PC-3 (cell line): ENCODE results near the gene FBXL15. TPM values are rescaled to one million over a fixed set of nuclear protein-coding genes. Genes with fewer than 3 reads are reported as not detected.

Experiments used
- ATAC-seq: fragments of 200-7000 bp; cut with Tn5 transposase; 2 replicates; pipeline ENCODE4 v1.9.1; 2020; ENCODE audit warnings: mild to moderate bottlenecking, moderate library complexity
- BruUV-seq: library from RNA; stranded (reverse); fragments of 400-500 nt; replicated peaks from 2 replicates; lab custom pipeline; 2021; lab: Mats Ljungman, UMichigan
- CTCF ChIA-PET: fragments of 300-600 bp; sonication (Branson Sonifier 250); formaldehyde crosslinking; loops from one replicate; lab custom pipeline; 2022; ENCODE audit warnings: antibody characterized with exemption; lab: Charles Lee
- POLR2A ChIA-PET: fragments of 300-600 bp; sonication (Branson Sonifier 250); formaldehyde crosslinking; loops from one replicate; lab custom pipeline; 2022; ENCODE audit warnings: antibody characterized with exemption; ENCODE audit not compliant: unreplicated experiment; lab: Charles Lee
- DNase-seq: peaks from one replicate; pipeline ENCODE4 v3.0.0-alpha.2; 2015
- H2AFZ ChIP-seq: fragments of 300-600 bp; sonication (generic); 2 replicates; pipeline ENCODE4 v1.6.0; 2016; ENCODE audit warnings: antibody characterized with exemption, low read length
- H3F3A ChIP-seq: fragments of 300-600 bp; sonication (generic); one replicate; pipeline ENCODE4 v1.6.0; 2017; ENCODE audit warnings: antibody characterized with exemption, low read length, control low read depth, mild to moderate bottlenecking; ENCODE audit not compliant: unreplicated experiment
- H3K27ac ChIP-seq: fragments of 300-600 bp; sonication (generic); 2 replicates; pipeline ENCODE4 v1.5.1; 2016; ENCODE audit warnings: mild to moderate bottlenecking, low read length
- H3K27me3 ChIP-seq: fragments of 300-600 bp; sonication (generic); 2 replicates; pipeline ENCODE4 v1.6.1; 2016; ENCODE audit warnings: low read length, mixed read lengths
- H3K36me3 ChIP-seq: fragments of 300-600 bp; sonication (generic); 2 replicates; pipeline ENCODE4 v1.6.1; 2016; ENCODE audit warnings: low read depth, mixed run types, low read length, mixed read lengths
- H3K4me1 ChIP-seq: fragments of 300-600 bp; sonication (generic); 2 replicates; pipeline ENCODE4 v1.5.1; 2016; ENCODE audit warnings: low read length; ENCODE audit not compliant: insufficient read depth
- H3K4me2 ChIP-seq: fragments of 300-600 bp; sonication (generic); 2 replicates; pipeline ENCODE4 v1.6.0; 2016; ENCODE audit warnings: low read length
- H3K4me3 ChIP-seq: fragments of 300-600 bp; sonication (generic); 2 replicates; pipeline ENCODE4 v1.5.1; 2016; ENCODE audit warnings: mild to moderate bottlenecking, low read length, mixed read lengths
- H3K79me2 ChIP-seq: fragments of 300-600 bp; sonication (generic); 2 replicates; pipeline ENCODE4 v1.6.1; 2017; ENCODE audit warnings: low read length, mixed read lengths
- H3K9ac ChIP-seq: fragments of 300-600 bp; sonication (generic); 2 replicates; pipeline ENCODE4 v1.6.0; 2016; ENCODE audit warnings: mild to moderate bottlenecking, low read length
- H3K9me2 ChIP-seq: fragments of 300-600 bp; sonication (generic); replicated peaks from 2 replicates; pipeline ENCODE4 v1.6.1; 2016; ENCODE audit warnings: mixed run types, low read length, mixed read lengths
- H3K9me3 ChIP-seq: fragments of 300-600 bp; sonication (generic); 2 replicates; pipeline ENCODE4 v1.6.1; 2016; ENCODE audit warnings: low read length, mixed read lengths
- H4K20me1 ChIP-seq: fragments of 300-600 bp; sonication (generic); 2 replicates; pipeline ENCODE4 v1.6.1; 2016; ENCODE audit warnings: low read length, mixed read lengths
- EZH2 ChIP-seq: fragments of 300-600 bp; sonication (generic); IDR thresholded peaks from one replicate; pipeline ENCODE4 v1.6.1; 2017; ENCODE audit warnings: antibody characterized with exemption, mild to moderate bottlenecking, low read length; ENCODE audit not compliant: unreplicated experiment
- EZH2phosphoT487 ChIP-seq: fragments of 300-600 bp; sonication (generic); IDR thresholded peaks from 2 replicates; pipeline ENCODE4 v1.6.1; 2018; ENCODE audit warnings: mild to moderate bottlenecking, antibody characterized with exemption, low read length, borderline replicate concordance
- intact Hi-C: fragments of 100-400 bp; cut with micrococcal nuclease; formaldehyde crosslinking; loops from 2 replicates; pipeline ENCODE4 v1.9.0; 2023
- total RNA-seq: library from RNA; depleted of rRNA; stranded (reverse); fragments of >200 nt; gene quantifications from 2 replicates; pipeline ENCODE4 v1.2.3, GENCODE V29; 2014
- TF ChIP-seq, protein P1 (sequence below): fragments of 300-600 bp; sonication (generic); conservative IDR thresholded peaks from 2 replicates; pipeline ENCODE4 v1.5.1; 2017; ENCODE audit warnings: antibody characterized with exemption, low read depth, mild to moderate bottlenecking, low read length

Gene FBXL15
- total RNA-seq, 1 experiment from 2014 or later = 12.7 TPM

GRCh38 chr10:102379383-102379782 is 41.3 kb upstream of the FBXL15 start:
- no peak overlapping the region for H3K27ac ChIP-seq
- peaks cover 3% of the 10 kb centered on the region; the same call in 1 of the 2 replicates for H3K36me3 ChIP-seq
- no peaks in the 10 kb centered on the region for H3F3A ChIP-seq
- no peaks in the 10 kb centered on the region for H3K9me2 ChIP-seq
- H3K9me3 ChIP-seq = no peaks in the 10 kb centered on the region
- no peak overlapping the region for H2AFZ ChIP-seq
- ATAC-seq (no peak), DNase-seq (no peak)
- TF ChIP-seq, protein P1, sequence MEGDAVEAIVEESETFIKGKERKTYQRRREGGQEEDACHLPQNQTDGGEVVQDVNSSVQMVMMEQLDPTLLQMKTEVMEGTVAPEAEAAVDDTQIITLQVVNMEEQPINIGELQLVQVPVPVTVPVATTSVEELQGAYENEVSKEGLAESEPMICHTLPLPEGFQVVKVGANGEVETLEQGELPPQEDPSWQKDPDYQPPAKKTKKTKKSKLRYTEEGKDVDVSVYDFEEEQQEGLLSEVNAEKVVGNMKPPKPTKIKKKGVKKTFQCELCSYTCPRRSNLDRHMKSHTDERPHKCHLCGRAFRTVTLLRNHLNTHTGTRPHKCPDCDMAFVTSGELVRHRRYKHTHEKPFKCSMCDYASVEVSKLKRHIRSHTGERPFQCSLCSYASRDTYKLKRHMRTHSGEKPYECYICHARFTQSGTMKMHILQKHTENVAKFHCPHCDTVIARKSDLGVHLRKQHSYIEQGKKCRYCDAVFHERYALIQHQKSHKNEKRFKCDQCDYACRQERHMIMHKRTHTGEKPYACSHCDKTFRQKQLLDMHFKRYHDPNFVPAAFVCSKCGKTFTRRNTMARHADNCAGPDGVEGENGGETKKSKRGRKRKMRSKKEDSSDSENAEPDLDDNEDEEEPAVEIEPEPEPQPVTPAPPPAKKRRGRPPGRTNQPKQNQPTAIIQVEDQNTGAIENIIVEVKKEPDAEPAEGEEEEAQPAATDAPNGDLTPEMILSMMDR = no peak
- H3K4me2 ChIP-seq = no peak overlapping the region
- intact Hi-C loops = no loop called here
- H3K4me1 ChIP-seq = no peaks in the 10 kb centered on the region
- no peaks in the 10 kb centered on the region for H3K79me2 ChIP-seq
- POLR2A ChIA-PET = no interaction called here
- H4K20me1 ChIP-seq = no peaks in the 10 kb centered on the region
- CTCF ChIA-PET = no interaction called here
- H3K27me3 ChIP-seq = no peaks in the 10 kb centered on the region
- H3K9ac ChIP-seq = no peak overlapping the region
- BruUV-seq = no TSS peak
- H3K4me3 ChIP-seq = no peak overlapping the region

DNA sequence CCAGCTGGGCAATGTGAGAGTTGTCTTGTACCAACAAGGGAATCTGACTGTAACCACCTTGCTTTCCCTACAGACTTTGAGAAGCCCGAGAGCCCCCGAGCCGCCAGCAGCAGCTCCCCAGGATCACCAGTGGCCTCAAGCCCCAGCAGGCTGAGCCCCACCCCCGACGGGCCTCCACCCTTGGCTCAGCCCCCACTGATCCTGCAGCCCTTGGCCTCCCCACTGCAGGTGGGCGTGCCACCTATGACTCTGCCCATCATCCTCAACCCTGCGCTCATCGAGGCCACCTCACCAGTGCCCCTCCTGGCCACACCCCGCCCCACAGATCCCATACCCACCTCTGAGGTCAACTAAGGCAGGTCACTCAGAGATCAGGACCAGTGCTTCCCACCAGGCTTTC is 38.7 kb upstream of the FBXL15 start:
- H3K9me3 ChIP-seq = no peaks in the 10 kb centered on the region
- intact Hi-C loops = no loop called here
- no peak overlapping the region for H3K4me2 ChIP-seq
- no TSS peak for BruUV-seq
- DNase-seq = no peak
- H2AFZ ChIP-seq = no peak overlapping the region
- no peaks in the 10 kb centered on the region for H3F3A ChIP-seq
- H3K36me3 ChIP-seq = peaks cover 3% of the 10 kb centered on the region; the same call in 1 of the 2 replicates
- no peaks in the 10 kb centered on the region for H3K79me2 ChIP-seq
- H3K27me3 ChIP-seq = no peaks in the 10 kb centered on the region
- POLR2A ChIA-PET = no interaction called here
- CTCF ChIA-PET = no interaction called here
- no peaks in the 10 kb centered on the region for H4K20me1 ChIP-seq
- no peak overlapping the region for H3K9ac ChIP-seq
- TF ChIP-seq EZH2 (no peak), EZH2phosphoT487 (no peak)
- TF ChIP-seq, protein P1 = no peak
- no peaks in the 10 kb centered on the region for H3K9me2 ChIP-seq
- no peak overlapping the region for H3K27ac ChIP-seq
- no peak for ATAC-seq
- H3K4me1 ChIP-seq = no peaks in the 10 kb centered on the region
- no peak overlapping the region for H3K4me3 ChIP-seq

DNA sequence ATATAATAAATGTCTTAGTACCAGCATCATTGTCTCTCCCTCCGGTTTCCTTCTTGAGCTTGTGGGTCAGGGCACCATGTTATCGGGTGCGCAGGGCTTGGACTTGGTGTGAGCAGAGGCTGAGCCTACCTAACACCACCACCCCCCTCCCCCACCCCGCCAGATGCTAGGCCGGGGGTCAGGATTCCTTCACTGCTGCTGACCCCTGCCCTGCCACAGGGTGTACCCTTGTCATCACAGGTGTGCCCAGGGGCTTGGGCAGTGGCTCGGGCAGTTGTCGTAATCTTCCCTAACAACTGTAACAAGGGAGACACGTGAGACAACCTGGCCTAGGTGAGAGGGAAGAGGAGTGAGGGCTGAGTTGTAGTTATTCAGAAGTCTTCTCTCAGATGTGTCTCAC is 37.8 kb upstream of the FBXL15 start:
- H3K9ac ChIP-seq = no peak overlapping the region

More for the DNA sequence above, 37.8 kb upstream of the FBXL15 start:
- intact Hi-C loops = no loop called here
- POLR2A ChIA-PET = no interaction called here
- Histone ChIP-seq H3K36me3 (peaks cover 3% of the 10 kb centered on the region; the same call in 1 of the 2 replicates), H3K4me2 (no peak overlapping the region), H3K79me2 (no peaks in the 10 kb centered on the region), H3K9me2 (no peaks in the 10 kb centered on the region), H3K9me3 (no peaks in the 10 kb centered on the region), H3K4me3 (no peak overlapping the region), H3F3A (no peaks in the 10 kb centered on the region), H3K4me1 (no peaks in the 10 kb centered on the region), H3K27ac (no peak overlapping the region), H2AFZ (no peak overlapping the region), H3K27me3 (no peaks in the 10 kb centered on the region), H4K20me1 (no peaks in the 10 kb centered on the region)
- ATAC-seq = no peak
- no peak for DNase-seq
- TF ChIP-seq, protein P1 = no peak
- TF ChIP-seq EZH2phosphoT487 (no peak), EZH2 (no peak)
- CTCF ChIA-PET = no interaction called here
- no TSS peak for BruUV-seq
